Activated T-helper 1 cell treated with Interleukin-2 at 50 U/mL for 16 hours (primary cell): ENCODE measurements around the gene SCAI.
"Not testable (repeated sequence)": the region's sequence is repeated elsewhere in the genome, so short reads cannot be mapped to it uniquely, and the experiment has no call there.

Source experiments
- DNase-seq: peaks from one replicate; pipeline ENCODE4 v3.0.0-alpha.2; 2020; ENCODE audit warnings: low read depth

Gene SCAI

DNA sequence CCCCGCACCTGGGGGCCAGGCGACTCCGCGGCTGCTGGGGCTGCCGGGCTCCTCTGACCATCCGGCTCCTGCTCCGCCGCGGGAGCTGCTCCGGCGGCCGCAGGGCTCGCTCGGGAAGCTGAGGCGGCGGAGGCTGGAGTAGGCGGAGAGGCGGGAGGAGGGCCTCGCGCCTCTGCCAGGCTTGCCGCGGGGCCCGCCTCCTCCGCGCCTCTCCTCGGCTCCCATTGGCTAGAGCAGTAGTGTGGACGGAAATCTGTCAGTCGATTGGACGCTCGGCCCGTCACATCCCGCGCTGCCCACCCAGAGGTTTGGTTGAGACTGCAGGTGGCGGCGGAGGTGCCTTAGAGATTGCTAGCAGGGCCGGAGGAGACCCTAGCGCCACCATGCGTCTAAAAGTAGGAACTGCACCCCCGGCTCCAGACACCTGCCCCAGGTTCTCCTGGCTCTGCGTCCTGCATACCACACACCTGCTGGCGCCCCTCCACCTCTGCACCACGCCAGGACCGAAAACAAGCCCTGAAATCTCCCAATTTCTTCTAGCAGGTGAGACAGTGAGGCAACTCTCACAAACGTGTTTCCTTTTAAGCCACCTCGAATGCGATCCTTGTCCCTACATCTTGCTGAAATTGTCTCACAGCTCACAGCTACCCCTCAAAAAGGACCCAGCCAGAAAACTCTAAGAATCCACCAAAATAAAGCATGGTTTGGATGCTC lies at the start of gene SCAI:
Gene SCAI (minus strand): TSS at position 152 of the 714 bp plus-strand sequence. CDS start 91 bp downstream, at position 61.
- DNase-seq, result peak; percentile 97

DNA sequence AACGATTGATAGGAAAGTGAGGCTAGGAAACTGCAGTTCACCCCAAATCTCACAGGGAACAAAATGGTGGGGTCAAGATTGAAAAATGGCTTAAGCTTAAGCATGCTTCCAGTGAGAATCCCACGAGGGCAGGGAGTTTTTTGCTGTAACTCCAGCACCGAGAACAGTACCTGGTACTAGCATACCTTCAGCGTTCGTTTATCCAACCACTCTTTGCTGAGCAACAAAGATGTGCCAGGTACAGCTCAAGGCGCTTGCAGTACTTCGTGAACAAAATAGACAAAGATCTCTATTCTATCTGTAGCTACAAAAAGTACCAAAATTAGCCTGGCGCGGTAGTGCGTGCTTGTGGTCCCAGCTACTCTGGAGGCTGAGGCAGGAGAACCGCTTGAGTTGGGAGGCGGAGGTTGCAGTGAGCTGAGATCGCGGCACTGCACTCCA lies 47.1 kb upstream of the SCAI start:
- DNase-seq, result peak; percentile 5

GRCh38 chr9:125189361-125190289 lies 46.3 kb upstream of the SCAI start, which contains the start of gene PPP6C:
Gene PPP6C (minus strand): TSS chr9:125189803. CDS start chr9:125189718, 85 bp downstream.
- DNase-seq, result peak; percentile 94

- DNase-seq, result peak; percentile 25
Observed at GRCh38 chr9:125189011-125189360, 45.7 kb upstream of the SCAI start.

DNA sequence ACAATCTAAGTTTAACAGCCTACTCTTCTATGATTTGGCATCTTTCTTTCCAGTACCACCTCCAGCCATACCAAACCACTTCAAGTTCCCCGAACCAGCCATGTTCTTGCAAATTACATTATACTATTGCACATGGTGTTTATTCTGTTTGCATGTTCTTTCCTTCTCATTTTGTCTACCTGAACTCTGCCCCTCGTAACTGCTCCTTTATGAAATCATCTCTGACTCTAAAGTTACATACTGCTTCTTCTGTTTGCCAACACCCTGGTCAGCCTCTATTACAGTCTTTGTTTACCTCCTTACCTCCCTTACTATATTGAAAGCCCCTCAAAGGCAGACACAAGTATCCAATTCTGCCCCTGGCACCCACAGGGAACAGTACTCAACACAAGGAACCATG lies 40.2 kb upstream of the SCAI start:
- DNase-seq, result no peak

DNA sequence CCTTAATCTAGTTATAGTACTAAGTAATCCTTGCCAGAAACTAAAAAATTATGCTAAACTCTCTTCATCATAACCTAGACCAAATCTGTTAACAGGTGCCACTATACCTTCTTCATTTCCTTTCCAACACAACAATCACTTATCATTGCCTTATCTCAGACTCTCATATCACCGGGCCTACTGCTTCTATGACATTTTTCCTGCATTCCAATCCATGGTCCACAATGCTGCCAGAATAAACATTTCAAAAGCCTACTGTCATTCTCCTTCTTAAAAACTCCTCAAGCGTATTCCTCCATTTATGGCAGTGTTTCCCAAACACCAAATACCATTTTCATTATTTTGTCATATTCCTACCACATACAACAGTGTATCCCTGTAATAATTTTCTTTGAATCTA lies 39.7 kb upstream of the SCAI start:
- no peak for DNase-seq

DNA sequence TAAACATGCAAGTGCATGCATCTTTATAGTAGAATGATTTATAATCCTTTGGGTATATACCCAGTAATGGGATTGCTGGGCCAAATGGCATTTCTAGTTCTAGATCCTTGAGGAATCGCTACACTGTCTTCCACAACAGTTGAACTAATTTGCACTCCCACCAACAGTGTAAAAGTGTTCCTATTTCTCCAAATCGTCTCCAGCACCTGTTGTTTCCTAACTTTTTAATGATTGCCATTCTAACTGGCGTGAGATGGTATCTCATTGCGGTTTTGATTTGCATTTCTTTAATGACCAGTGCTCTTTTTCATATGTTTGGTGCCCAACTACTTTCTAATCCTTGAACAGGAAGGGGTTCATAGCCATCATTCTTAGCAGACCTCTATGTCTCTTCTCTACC lies 38.4 kb upstream of the SCAI start:
- not testable (repeated sequence) for DNase-seq

- no peak for DNase-seq
Observed at GRCh38 chr9:125180876-125181275, 37.5 kb upstream of the SCAI start.

DNA sequence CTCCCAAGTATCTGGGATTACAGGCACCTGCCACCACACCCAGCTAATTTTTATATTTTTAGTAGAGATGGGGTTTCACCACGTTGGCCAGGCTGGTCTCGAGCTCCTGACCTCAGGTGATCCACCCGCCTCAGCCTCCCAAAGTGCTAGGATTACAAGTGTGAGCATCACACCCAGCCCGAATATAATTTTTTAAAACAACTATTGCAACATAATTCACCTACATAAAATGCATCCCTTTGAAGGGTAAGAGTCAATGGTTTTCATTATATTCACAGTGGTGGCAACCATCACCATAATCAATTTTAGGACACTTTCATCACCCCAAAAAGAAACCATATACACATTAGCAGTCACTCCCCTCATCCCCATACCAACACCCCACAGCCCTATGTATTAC lies 36.4 kb upstream of the SCAI start:
- not testable (repeated sequence) for DNase-seq

- no peak for DNase-seq
Observed at GRCh38 chr9:125177888-125178287, 34.6 kb upstream of the SCAI start.

GRCh38 chr9:125176636-125177035 lies 33.3 kb upstream of the SCAI start:
- DNase-seq, result no peak

GRCh38 chr9:125172031-125172755 lies 28.9 kb upstream of the SCAI start:
- no peak for DNase-seq

DNA sequence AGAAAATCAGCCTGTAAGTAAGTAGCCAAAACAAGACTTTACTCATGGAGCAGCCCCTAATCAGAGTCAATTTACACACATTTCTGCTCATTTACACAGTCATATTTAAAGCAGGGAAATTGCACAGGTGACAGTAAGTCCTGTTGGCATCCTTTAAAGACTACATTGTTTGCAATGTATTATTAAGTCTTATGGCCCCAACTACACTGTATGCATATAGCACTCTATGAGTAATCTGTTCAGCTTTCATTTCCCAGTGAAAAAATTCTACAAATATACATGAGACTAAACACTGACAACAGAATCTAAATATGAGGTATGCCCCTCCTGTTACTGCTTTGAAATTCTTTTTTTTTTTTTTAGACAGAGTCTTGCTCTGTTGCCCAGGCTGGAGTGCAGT lies 26.6 kb upstream of the SCAI start:
- DNase-seq, result no peak

DNA sequence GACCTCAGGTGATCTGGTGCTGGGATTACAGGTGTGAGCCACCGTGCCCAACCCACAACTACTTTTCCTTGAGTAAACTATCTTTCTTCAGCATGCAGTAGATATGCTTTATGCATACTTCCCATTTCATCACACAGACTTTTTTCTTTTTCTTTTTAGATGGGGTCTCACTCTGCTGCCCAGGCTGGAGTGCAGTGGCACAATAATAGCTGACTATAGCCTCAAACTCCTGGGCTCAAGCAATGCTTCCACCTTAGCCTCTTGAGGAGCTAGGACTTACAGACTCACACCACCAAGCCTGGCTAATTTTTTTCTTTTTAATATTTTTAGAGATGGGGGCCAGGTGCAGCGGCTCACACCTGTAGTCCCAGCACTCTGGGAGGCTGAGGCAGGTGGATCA lies 23.4 kb upstream of the SCAI start:
- no peak for DNase-seq

GRCh38 chr9:125162891-125163290 lies 19.6 kb upstream of the SCAI start:
- DNase-seq, result not testable (repeated sequence)

DNA sequence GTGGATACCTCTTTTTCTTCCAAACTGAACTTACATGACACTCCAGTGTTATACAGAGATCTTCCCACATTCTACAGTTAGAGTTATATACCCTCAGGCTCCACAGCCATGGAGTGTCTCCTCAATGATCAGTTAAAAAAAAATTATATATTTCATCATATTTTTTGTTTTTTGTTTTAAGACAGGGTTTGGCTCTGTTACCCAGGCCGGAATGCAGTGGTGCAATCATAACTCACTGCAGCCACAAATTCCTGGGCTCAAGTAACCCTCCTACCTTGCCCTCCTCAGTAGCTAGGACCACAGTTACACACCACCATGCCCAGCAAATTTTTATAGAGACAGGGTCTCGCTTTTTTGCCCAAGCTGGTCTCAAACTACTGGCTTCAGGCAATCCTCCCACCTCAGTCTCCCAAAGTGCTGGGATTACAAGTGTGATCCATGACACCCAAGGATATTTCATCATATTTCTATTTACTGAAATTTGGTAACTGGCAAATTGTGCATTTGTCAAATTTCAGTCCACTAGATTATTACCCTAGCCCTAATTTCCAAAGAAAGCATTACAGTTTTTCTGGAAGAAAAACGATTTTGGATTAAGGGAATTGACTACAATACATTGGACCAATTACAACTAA lies 18.1 kb upstream of the SCAI start:
- no peak for DNase-seq

DNA sequence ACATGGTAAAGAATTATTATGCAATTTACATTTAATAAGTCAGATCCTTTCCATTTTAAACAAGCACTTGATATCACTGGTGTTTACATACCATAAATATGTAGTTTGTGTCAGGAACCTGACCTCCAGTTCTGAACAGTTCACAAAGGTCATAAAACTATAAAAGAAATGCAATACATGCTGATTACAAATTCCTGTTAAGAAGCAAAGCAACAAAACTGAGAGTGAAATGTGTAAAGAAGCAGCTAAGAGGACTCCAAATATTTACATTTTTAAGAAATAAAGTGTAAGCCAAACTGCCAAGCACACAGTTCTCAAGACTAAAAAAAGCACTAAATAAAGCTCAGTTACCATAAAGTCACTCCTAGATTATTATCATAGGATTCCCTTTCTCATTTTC lies 17.4 kb upstream of the SCAI start:
- no peak for DNase-seq

- DNase-seq, result no peak
Observed at GRCh38 chr9:125156551-125156950, 13.2 kb upstream of the SCAI start.

GRCh38 chr9:125153712-125154367 lies 10.5 kb upstream of the SCAI start:
- DNase-seq, result no peak

- DNase-seq, result no peak
Observed at GRCh38 chr9:125151730-125152129, 8.4 kb upstream of the SCAI start.
